GM12892 (cell line): Measurements from ENCODE around the gene TBC1D5.

ENCODE experiments used
- POLR2A ChIP-seq: IDR thresholded peaks from 2 replicates; pipeline ENCODE4 v1.6.1; 2011; ENCODE audit warnings: low read depth, low read length, control low read depth
- TAF1 ChIP-seq: IDR thresholded peaks from 2 replicates; pipeline ENCODE4 v1.6.1; 2011; ENCODE audit warnings: low read depth, mild to moderate bottlenecking, control low read depth, low read length, borderline replicate concordance

- TF ChIP-seq POLR2A (no peak), TAF1 (no peak)
These were observed 385.3 kb downstream of the TBC1D5 start for GRCh38 chr3:17357035-17357710.
